Stimulated activated naive B cell treated with anti-CD40 and anti-IgM and Interleukin-4, amounts not matched to agents 10 μg/mL and 1 μg/mL and 100 μg/mL, for 72 hours (primary cell): ENCODE measurements around the gene GMDS.

Experiments
- ATAC-seq, 2 donors: fragments of 150-1000 bp; cut with Tn5 transposase; replicated peaks; 2 replicates each; pipeline ENCODE4 v1.10.0; 2021; ENCODE audit warnings: moderate library complexity in 1 of 2
- DNase-seq: peaks from one replicate; pipeline ENCODE4 v3.0.0; 2021
- H3K27ac Mint-ChIP-seq: one replicate; pipeline ENCODE4 v1.8.0; 2022; ENCODE audit warnings: mild to moderate bottlenecking, mixed read lengths
- H3K27me3 Mint-ChIP-seq, 2 donors: one replicate each; pipeline ENCODE4 v1.8.0; 2022; ENCODE audit warnings: mixed read lengths in 2 of 2
- H3K36me3 Mint-ChIP-seq, 2 donors: one replicate each; pipeline ENCODE4 v1.8.0; 2022; ENCODE audit warnings: mixed read lengths in 2 of 2, mild to moderate bottlenecking in 1 of 2
- H3K4me1 Mint-ChIP-seq, 2 donors: one replicate each; pipeline ENCODE4 v1.8.0; 2022; ENCODE audit warnings: mixed read lengths in 2 of 2, mild to moderate bottlenecking in 1 of 2
- H3K4me3 Mint-ChIP-seq, 2 donors: one replicate each; pipeline ENCODE4 v1.8.0; 2022; ENCODE audit warnings: mild to moderate bottlenecking in 2 of 2, mixed read lengths in 2 of 2, moderate library complexity in 1 of 2
- H3K9me3 Mint-ChIP-seq, 2 donors: one replicate each; pipeline ENCODE4 v1.8.0; 2022; ENCODE audit warnings: mixed read lengths in 2 of 2, mild to moderate bottlenecking in 1 of 2

The GMDS gene

GRCh38 chr6:1916334-1917070 lies 328.9 kb downstream of the GMDS start:
- H3K36me3 Mint-ChIP-seq = peaks cover 3 to 22% of the 10 kb centered on the region in 2 donors
- H3K4me3 Mint-ChIP-seq = no peak overlapping the region
- ATAC-seq (no peak), DNase-seq (no peak)
- peaks cover 0 to 6% of the 10 kb centered on the region in 2 donors for H3K4me1 Mint-ChIP-seq
- no peaks in the 10 kb centered on the region for H3K9me3 Mint-ChIP-seq
- no peak overlapping the region for H3K27ac Mint-ChIP-seq
- no peaks in the 10 kb centered on the region for H3K27me3 Mint-ChIP-seq

- Mint-ChIP-seq H3K4me3 (no peak overlapping the region), H3K4me1 (peaks cover 0 to 6% of the 10 kb centered on the region in 2 donors), H3K36me3 (peaks cover 3 to 18% of the 10 kb centered on the region in 2 donors), H3K27me3 (no peaks in the 10 kb centered on the region), H3K27ac (no peak overlapping the region), H3K9me3 (no peaks in the 10 kb centered on the region)
- ATAC-seq (no peak), DNase-seq (no peak)
Observed at GRCh38 chr6:1915226-1915625, 330.2 kb downstream of the GMDS start.

GRCh38 chr6:1913577-1913976 lies 331.8 kb downstream of the GMDS start:
- H3K9me3 Mint-ChIP-seq = no peaks in the 10 kb centered on the region

GRCh38 chr6:1912731-1913130 lies 332.7 kb downstream of the GMDS start:
- no peak for DNase-seq
- Mint-ChIP-seq H3K36me3 (peaks cover 3 to 22% of the 10 kb centered on the region in 2 donors), H3K4me3 (no peak overlapping the region), H3K9me3 (no peaks in the 10 kb centered on the region), H3K27ac (no peak overlapping the region), H3K4me1 (peaks cover 0 to 6% of the 10 kb centered on the region in 2 donors), H3K27me3 (no peaks in the 10 kb centered on the region)
- no peak for ATAC-seq

More at GRCh38 chr6:1913577-1913976, 331.8 kb downstream of the GMDS start:
- H3K4me1 Mint-ChIP-seq = peaks cover 0 to 6% of the 10 kb centered on the region in 2 donors
- DNase-seq (no peak), ATAC-seq (no peak)
- H3K27me3 Mint-ChIP-seq = no peaks in the 10 kb centered on the region
- H3K27ac Mint-ChIP-seq = no peak overlapping the region
- H3K4me3 Mint-ChIP-seq = no peak overlapping the region
- peaks cover 3 to 22% of the 10 kb centered on the region in 2 donors for H3K36me3 Mint-ChIP-seq

GRCh38 chr6:1911474-1911873 lies 333.9 kb downstream of the GMDS start:
- Mint-ChIP-seq H3K4me1 (peaks cover 0 to 6% of the 10 kb centered on the region in 2 donors), H3K27ac (no peak overlapping the region), H3K4me3 (no peak overlapping the region), H3K36me3 (peaks cover 3 to 21% of the 10 kb centered on the region in 2 donors), H3K9me3 (no peaks in the 10 kb centered on the region), H3K27me3 (no peaks in the 10 kb centered on the region)
- DNase-seq = no peak
- no peak for ATAC-seq

GRCh38 chr6:1910621-1911407 lies 334.6 kb downstream of the GMDS start:
- Mint-ChIP-seq H3K4me3 (no peak overlapping the region), H3K36me3 (peaks cover 3 to 15% of the 10 kb centered on the region in 2 donors)

GRCh38 chr6:1908784-1909183 lies 336.6 kb downstream of the GMDS start:
- DNase-seq = no peak
- no peak overlapping the region for H3K4me3 Mint-ChIP-seq
- no peaks in the 10 kb centered on the region for H3K9me3 Mint-ChIP-seq

More at GRCh38 chr6:1910621-1911407, 334.6 kb downstream of the GMDS start:
- DNase-seq = no peak
- H3K9me3 Mint-ChIP-seq = no peaks in the 10 kb centered on the region
- no peaks in the 10 kb centered on the region for H3K27me3 Mint-ChIP-seq
- peaks cover 0 to 6% of the 10 kb centered on the region in 2 donors for H3K4me1 Mint-ChIP-seq
- ATAC-seq = no peak
- H3K27ac Mint-ChIP-seq = no peak overlapping the region

GRCh38 chr6:1906609-1907008 lies 338.8 kb downstream of the GMDS start:
- ATAC-seq (no peak), DNase-seq (no peak)
- Mint-ChIP-seq H3K9me3 (no peaks in the 10 kb centered on the region), H3K27ac (no peak overlapping the region), H3K4me1 (no peaks in the 10 kb centered on the region), H3K27me3 (no peaks in the 10 kb centered on the region), H3K36me3 (peaks cover 0 to 6% of the 10 kb centered on the region in 2 donors), H3K4me3 (no peak overlapping the region)

More at GRCh38 chr6:1908784-1909183, 336.6 kb downstream of the GMDS start:
- Mint-ChIP-seq H3K27me3 (no peaks in the 10 kb centered on the region), H3K36me3 (peaks cover 0 to 6% of the 10 kb centered on the region in 2 donors), H3K27ac (no peak overlapping the region), H3K4me1 (peaks cover 0 to 5% of the 10 kb centered on the region in 2 donors)
- no peak for ATAC-seq

GRCh38 chr6:1906014-1906413 lies 339.4 kb downstream of the GMDS start:
- Mint-ChIP-seq H3K27ac (no peak overlapping the region), H3K9me3 (no peaks in the 10 kb centered on the region), H3K27me3 (no peaks in the 10 kb centered on the region), H3K4me1 (no peaks in the 10 kb centered on the region), H3K36me3 (peaks cover 0 to 6% of the 10 kb centered on the region in 2 donors), H3K4me3 (no peak overlapping the region)
- no peak for ATAC-seq
- DNase-seq = no peak

- DNase-seq (no peak), ATAC-seq (no peak)
- Mint-ChIP-seq H3K27ac (no peak overlapping the region), H3K27me3 (no peaks in the 10 kb centered on the region), H3K36me3 (peaks cover 0 to 6% of the 10 kb centered on the region in 2 donors), H3K9me3 (no peaks in the 10 kb centered on the region), H3K4me3 (no peak overlapping the region), H3K4me1 (no peaks in the 10 kb centered on the region)
Observed at GRCh38 chr6:1904898-1905297, 340.5 kb downstream of the GMDS start.

- ATAC-seq = no peak
- H3K9me3 Mint-ChIP-seq = no peaks in the 10 kb centered on the region
- H3K36me3 Mint-ChIP-seq = peaks cover 0 to 2% of the 10 kb centered on the region in 2 donors
- no peak for DNase-seq
- no peak overlapping the region for H3K27ac Mint-ChIP-seq
- no peaks in the 10 kb centered on the region for H3K27me3 Mint-ChIP-seq
- no peak overlapping the region for H3K4me3 Mint-ChIP-seq
- H3K4me1 Mint-ChIP-seq = no peaks in the 10 kb centered on the region
Observed at GRCh38 chr6:1904466-1904799, 341.0 kb downstream of the GMDS start.

GRCh38 chr6:1903780-1904465 lies 341.5 kb downstream of the GMDS start:
- no peak for DNase-seq
- no peaks in the 10 kb centered on the region for H3K27me3 Mint-ChIP-seq
- no peaks in the 10 kb centered on the region for H3K36me3 Mint-ChIP-seq
- H3K9me3 Mint-ChIP-seq = no peaks in the 10 kb centered on the region
- no peak overlapping the region for H3K4me3 Mint-ChIP-seq
- no peak overlapping the region for H3K27ac Mint-ChIP-seq
- no peak for ATAC-seq
- H3K4me1 Mint-ChIP-seq = no peaks in the 10 kb centered on the region

GRCh38 chr6:1901556-1901955 lies 343.8 kb downstream of the GMDS start:
- no peaks in the 10 kb centered on the region for H3K4me1 Mint-ChIP-seq
- no peaks in the 10 kb centered on the region for H3K27me3 Mint-ChIP-seq
- peaks cover 4 to 7% of the 10 kb centered on the region in 2 donors for H3K36me3 Mint-ChIP-seq
- DNase-seq (no peak), ATAC-seq (peak; percentile 39 to 64)
- no peak overlapping the region for H3K4me3 Mint-ChIP-seq
- H3K9me3 Mint-ChIP-seq = no peaks in the 10 kb centered on the region
- H3K27ac Mint-ChIP-seq = no peak overlapping the region

- no peaks in the 10 kb centered on the region for H3K9me3 Mint-ChIP-seq
- no peak for ATAC-seq
- no peak overlapping the region for H3K4me3 Mint-ChIP-seq
- DNase-seq = no peak
- no peaks in the 10 kb centered on the region for H3K4me1 Mint-ChIP-seq
- no peak overlapping the region for H3K27ac Mint-ChIP-seq
- H3K36me3 Mint-ChIP-seq = peaks cover 18 to 20% of the 10 kb centered on the region in 2 donors
- no peaks in the 10 kb centered on the region for H3K27me3 Mint-ChIP-seq
Observed at GRCh38 chr6:1896897-1897296, 348.5 kb downstream of the GMDS start.
